Ishikawa (cell line): ENCODE data around the gene APOL2.

Source experiments
- CEBPB ChIP-seq: IDR thresholded peaks from 2 replicates; pipeline ENCODE4 v1.6.1; 2012
- CREB1 ChIP-seq: IDR thresholded peaks from 2 replicates; pipeline ENCODE4 v1.6.1; 2012; ENCODE audit warnings: low read depth
- EGR1 ChIP-seq: IDR thresholded peaks from 2 replicates; pipeline ENCODE4 v1.6.1; 2012
- EP300 ChIP-seq: IDR thresholded peaks from 2 replicates; pipeline ENCODE4 v1.6.1; 2012; ENCODE audit warnings: borderline replicate concordance
- FOXM1 ChIP-seq: IDR thresholded peaks from 2 replicates; pipeline ENCODE4 v1.6.1; 2012; ENCODE audit warnings: low read depth, borderline replicate concordance
- NFIC ChIP-seq: IDR thresholded peaks from 2 replicates; pipeline ENCODE4 v1.6.1; 2012
- RAD21 ChIP-seq: IDR thresholded peaks from 2 replicates; pipeline ENCODE4 v1.6.1; 2012; ENCODE audit warnings: low read depth
- TAF1 ChIP-seq: IDR thresholded peaks from 2 replicates; pipeline ENCODE4 v1.6.1; 2012; ENCODE audit warnings: low read depth, mild to moderate bottlenecking
- TCF12 ChIP-seq: IDR thresholded peaks from 2 replicates; pipeline ENCODE4 v1.6.1; 2012; ENCODE audit warnings: low read depth
- TEAD4 ChIP-seq: IDR thresholded peaks from 2 replicates; pipeline ENCODE4 v1.6.1; 2012
- YY1 ChIP-seq: IDR thresholded peaks from 2 replicates; pipeline ENCODE4 v1.6.1; 2012; ENCODE audit warnings: low read depth
- ZBTB7A ChIP-seq: IDR thresholded peaks from 2 replicates; pipeline ENCODE4 v1.6.1; 2012; ENCODE audit warnings: low read depth
- TF ChIP-seq, protein P1 (sequence below): IDR thresholded peaks from 2 replicates; pipeline ENCODE4 v1.6.1; 2012
- TF ChIP-seq, protein P2 (sequence below): IDR thresholded peaks from 2 replicates; pipeline ENCODE4 v1.6.1; 2012
- TF ChIP-seq, protein P3 (sequence below): IDR thresholded peaks from 2 replicates; pipeline ENCODE4 v1.6.1; 2012; ENCODE audit warnings: low read depth, mild to moderate bottlenecking

APOL2 gene

DNA sequence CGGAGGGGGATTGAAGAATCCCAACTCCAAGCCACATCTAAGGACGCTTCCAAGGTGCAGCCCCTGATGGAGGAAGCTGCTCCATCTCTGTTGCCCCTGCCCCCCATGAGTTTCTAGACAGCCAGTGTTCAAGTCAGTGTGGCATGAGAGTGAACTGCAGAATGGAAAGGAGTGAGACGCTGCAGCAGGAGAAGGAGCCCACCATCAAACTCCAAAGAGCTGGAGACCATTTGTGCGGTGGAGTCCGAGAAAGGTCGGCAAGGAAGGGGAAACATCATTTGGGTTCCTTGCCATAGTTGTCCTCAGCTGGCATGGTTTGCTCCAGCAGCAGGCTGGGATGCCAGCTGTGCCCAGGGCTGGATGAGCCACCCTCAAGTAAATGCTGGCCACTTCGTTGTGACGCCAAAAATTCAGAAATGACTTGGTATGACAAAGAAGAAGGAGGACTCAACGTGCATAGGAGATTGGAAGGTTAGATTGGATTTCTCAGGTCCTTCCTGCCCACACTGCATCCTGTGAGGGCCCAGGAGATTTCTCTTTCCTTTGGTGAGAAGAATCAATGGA lies 16.4 kb downstream of the APOL2 start:
- TF ChIP-seq, protein P1, sequence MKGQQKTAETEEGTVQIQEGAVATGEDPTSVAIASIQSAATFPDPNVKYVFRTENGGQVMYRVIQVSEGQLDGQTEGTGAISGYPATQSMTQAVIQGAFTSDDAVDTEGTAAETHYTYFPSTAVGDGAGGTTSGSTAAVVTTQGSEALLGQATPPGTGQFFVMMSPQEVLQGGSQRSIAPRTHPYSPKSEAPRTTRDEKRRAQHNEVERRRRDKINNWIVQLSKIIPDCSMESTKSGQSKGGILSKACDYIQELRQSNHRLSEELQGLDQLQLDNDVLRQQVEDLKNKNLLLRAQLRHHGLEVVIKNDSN = no peak
- TF ChIP-seq NFIC = no peak
- no peak for TF ChIP-seq RAD21

DNA sequence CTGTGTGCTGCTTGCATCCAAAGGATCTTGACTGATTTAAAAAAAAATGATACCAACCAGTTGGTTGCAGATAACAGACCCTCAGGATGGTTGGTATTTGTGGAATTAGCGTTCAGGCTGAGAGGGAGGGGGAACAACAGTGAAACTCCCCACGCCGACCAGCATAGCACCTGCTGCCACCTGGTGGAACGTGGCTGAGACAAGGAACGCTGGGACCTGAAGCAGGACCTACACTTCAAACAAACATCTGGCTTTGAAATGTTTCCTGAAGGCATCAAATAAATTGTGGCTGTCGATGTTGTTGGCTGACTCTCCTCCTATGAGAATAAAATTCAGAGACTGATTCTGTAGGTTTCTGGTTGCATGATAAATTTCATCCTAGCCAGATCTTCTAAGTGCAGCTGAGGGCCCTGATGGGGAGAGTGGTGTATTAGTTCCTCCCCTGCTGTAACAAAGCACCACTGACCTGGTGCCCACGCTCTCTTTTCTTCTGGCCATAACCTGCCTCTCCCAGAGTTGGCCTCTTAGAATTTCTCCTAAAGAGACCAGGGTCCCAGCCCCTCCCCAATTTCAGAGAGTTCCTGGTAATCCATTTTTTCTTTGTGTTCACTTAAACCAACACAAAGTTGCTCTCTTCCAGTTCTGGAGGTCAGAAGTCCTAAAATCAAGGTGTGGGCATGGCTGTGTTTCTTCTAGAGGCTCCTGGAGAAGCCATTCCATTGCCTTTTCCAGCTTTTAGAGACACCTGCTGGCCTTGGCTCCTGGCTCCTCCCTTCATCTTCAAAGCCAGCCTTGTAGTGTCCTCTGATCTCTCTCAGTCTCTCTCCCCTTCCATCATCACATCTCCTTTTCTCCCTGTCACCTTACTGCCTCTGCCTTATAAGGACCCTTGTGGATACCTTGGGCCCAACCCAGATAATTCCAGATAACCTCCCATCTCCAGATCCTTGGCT lies 17.3 kb downstream of the APOL2 start:
- no peak for TF ChIP-seq EP300
- TF ChIP-seq RAD21 = peak; percentile 86
- peak; percentile 51; the same call in 1 of the 2 replicates for TF ChIP-seq TEAD4

DNA sequence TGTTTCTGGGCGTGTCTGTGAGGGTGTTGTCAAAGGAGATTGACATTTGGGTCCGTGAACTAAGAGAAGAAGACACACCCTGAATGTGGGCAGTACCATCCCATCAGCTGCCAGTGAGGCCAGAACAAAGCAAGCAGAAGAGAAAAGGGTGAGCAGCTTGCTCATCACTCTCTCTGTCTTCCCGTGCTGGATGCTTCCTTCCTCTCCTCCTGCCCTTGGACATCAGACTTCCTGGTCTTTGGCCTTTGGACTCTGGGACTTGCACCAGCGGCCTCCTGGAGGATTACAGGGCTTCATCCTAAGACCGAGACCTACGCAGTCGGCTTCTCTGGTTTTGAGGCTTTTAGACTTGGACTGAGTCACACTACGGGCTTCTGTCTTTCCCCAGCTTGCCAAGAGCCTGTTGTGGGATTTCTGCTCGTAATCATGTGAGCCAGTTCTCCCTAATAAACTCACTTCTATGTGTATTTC lies 18.8 kb downstream of the APOL2 start:
- no peak for TF ChIP-seq FOXM1

DNA sequence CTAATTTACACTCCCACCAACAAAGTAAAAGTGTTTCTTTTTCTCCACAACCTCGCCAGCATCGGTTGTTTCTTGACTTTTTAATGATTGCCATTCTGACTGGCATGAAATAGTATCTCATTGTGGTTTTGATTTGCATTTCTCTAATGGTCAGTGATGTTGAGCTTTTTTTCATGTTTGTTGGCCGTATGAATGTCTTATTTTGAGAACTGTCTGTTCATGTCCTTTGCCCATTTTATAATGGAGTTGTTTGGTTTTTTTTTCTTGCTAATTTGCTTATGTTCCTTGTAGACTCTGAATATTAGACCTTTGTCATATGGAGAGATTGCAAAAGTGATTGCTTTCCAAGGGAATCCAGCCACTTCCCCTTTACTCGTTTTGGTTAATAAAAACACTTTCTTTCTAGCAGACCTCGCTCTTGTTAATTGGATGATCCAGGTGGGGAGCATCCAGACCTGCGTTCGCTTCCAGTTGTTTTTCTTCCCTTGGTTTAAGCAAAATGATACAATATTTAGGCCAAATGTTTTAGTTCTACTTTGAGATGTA lies 20.6 kb downstream of the APOL2 start:
- TF ChIP-seq EGR1 (no peak), RAD21 (no peak), CREB1 (no peak), TEAD4 (no peak), FOXM1 (no peak), YY1 (no peak), TCF12 (no peak), ZBTB7A (no peak), TAF1 (no peak), NFIC (no peak), EP300 (no peak)
- TF ChIP-seq, protein P1 = no peak

DNA sequence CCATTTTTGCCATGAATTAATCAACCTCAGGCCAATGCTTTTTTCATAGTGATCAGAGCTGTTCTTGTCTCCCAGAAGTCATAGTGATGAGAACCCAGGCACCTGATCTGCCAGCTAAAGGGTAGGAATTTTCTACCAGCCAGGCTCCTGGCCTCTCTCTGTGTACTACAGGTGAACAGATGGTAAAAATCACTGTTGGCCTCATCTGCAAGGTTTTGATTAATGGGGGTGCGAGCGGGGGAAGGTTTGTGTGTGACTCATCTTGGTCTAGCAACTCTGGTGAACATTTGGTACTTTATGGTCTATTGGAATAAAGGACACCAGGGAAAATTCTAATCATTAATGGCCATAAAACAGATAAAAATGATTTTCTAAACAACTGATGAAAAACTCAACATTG lies 23.3 kb downstream of the APOL2 start:
- TF ChIP-seq TAF1 (no peak), TEAD4 (no peak), YY1 (no peak), ZBTB7A (no peak), TCF12 (no peak), RAD21 (no peak), CREB1 (no peak), CEBPB (no peak), EP300 (no peak), EGR1 (no peak), NFIC (no peak)
- TF ChIP-seq, protein P2, sequence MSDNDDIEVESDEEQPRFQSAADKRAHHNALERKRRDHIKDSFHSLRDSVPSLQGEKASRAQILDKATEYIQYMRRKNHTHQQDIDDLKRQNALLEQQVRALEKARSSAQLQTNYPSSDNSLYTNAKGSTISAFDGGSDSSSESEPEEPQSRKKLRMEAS = no peak
- TF ChIP-seq, protein P3, sequence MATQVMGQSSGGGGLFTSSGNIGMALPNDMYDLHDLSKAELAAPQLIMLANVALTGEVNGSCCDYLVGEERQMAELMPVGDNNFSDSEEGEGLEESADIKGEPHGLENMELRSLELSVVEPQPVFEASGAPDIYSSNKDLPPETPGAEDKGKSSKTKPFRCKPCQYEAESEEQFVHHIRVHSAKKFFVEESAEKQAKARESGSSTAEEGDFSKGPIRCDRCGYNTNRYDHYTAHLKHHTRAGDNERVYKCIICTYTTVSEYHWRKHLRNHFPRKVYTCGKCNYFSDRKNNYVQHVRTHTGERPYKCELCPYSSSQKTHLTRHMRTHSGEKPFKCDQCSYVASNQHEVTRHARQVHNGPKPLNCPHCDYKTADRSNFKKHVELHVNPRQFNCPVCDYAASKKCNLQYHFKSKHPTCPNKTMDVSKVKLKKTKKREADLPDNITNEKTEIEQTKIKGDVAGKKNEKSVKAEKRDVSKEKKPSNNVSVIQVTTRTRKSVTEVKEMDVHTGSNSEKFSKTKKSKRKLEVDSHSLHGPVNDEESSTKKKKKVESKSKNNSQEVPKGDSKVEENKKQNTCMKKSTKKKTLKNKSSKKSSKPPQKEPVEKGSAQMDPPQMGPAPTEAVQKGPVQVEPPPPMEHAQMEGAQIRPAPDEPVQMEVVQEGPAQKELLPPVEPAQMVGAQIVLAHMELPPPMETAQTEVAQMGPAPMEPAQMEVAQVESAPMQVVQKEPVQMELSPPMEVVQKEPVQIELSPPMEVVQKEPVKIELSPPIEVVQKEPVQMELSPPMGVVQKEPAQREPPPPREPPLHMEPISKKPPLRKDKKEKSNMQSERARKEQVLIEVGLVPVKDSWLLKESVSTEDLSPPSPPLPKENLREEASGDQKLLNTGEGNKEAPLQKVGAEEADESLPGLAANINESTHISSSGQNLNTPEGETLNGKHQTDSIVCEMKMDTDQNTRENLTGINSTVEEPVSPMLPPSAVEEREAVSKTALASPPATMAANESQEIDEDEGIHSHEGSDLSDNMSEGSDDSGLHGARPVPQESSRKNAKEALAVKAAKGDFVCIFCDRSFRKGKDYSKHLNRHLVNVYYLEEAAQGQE = no peak
- TF ChIP-seq, protein P1 = no peak

DNA sequence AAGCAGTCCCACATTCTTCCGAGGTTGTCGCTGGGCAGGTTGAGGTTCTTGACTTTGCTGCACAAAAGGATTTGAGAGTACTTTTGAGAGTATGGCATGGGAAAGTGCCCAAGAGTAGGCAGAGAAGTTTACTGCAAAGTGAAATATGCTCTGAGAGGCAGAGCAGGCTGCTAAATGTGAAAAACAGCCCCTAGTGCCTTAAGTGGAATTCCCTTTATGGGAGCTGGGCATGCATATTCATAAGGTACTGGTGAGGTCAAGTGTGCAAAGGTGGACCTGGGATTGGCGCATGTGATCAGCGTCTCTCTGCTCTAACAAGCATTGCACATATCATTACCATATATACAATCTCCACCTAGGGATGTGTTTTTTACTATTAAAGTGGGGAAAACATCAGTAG lies 25.7 kb downstream of the APOL2 start:
- TF ChIP-seq CREB1 (no peak), TCF12 (no peak), RAD21 (no peak), FOXM1 (no peak), TAF1 (no peak), ZBTB7A (no peak), TEAD4 (no peak), CEBPB (no peak), YY1 (no peak)
- TF ChIP-seq, protein P3 = no peak
- TF ChIP-seq, protein P1 = no peak
- TF ChIP-seq, protein P2 = no peak
